ENCODE data around the gene KLF7.
A peak's percentile ranks its signal among the peaks of the same experiment; 100 is the strongest.

KLF7 gene

GRCh38 chr2:207054521-207054920 is 111.2 kb downstream of the KLF7 start:
- Mint-ChIP-seq H3K4me3 (no peak overlapping the region), H3K4me1 (ENCODE audit: low read depth) (peaks cover 23% of the 10 kb centered on the region), H3K9me3 (no peaks in the 10 kb centered on the region), H3K27me3 (peaks cover 2% of the 10 kb centered on the region), H3K27ac (no peak overlapping the region), H3K36me3 (ENCODE audit: low read depth) (no peaks in the 10 kb centered on the region)
- intact Hi-C loops (cut with micrococcal nuclease), result no loop called here

- Mint-ChIP-seq H3K4me1 (ENCODE audit: low read depth) (peaks cover 29% of the 10 kb centered on the region), H3K36me3 (ENCODE audit: low read depth) (no peaks in the 10 kb centered on the region), H3K27me3 (no peaks in the 10 kb centered on the region), H3K9me3 (no peaks in the 10 kb centered on the region), H3K27ac (peak overlapping the region; percentile 32), H3K4me3 (no peak overlapping the region)
- intact Hi-C loops (cut with micrococcal nuclease), result no loop called here
Observed at GRCh38 chr2:207051385-207051965, 114.3 kb downstream of the KLF7 start.

- intact Hi-C loops (cut with micrococcal nuclease), result no loop called here
- H3K9me3 Mint-ChIP-seq, result no peaks in the 10 kb centered on the region
Observed at GRCh38 chr2:207049122-207049521, 116.6 kb downstream of the KLF7 start.

GRCh38 chr2:207048416-207048815 is 117.3 kb downstream of the KLF7 start:
- no peaks in the 10 kb centered on the region for H3K36me3 Mint-ChIP-seq (ENCODE audit: low read depth)
- no peaks in the 10 kb centered on the region for H3K27me3 Mint-ChIP-seq
- H3K27ac Mint-ChIP-seq, result no peak overlapping the region
- no peak overlapping the region for H3K4me3 Mint-ChIP-seq
- intact Hi-C loops (cut with micrococcal nuclease), result no loop called here
- H3K9me3 Mint-ChIP-seq, result no peaks in the 10 kb centered on the region
- peaks cover 36% of the 10 kb centered on the region for H3K4me1 Mint-ChIP-seq (ENCODE audit: low read depth)

More at GRCh38 chr2:207049122-207049521, 116.6 kb downstream of the KLF7 start:
- Mint-ChIP-seq H3K36me3 (ENCODE audit: low read depth) (no peaks in the 10 kb centered on the region), H3K4me1 (ENCODE audit: low read depth) (peaks cover 36% of the 10 kb centered on the region), H3K27me3 (no peaks in the 10 kb centered on the region), H3K4me3 (no peak overlapping the region), H3K27ac (no peak overlapping the region)

GRCh38 chr2:207046724-207047123 is 119.0 kb downstream of the KLF7 start:
- no peaks in the 10 kb centered on the region for H3K27me3 Mint-ChIP-seq
- no peak overlapping the region for H3K4me3 Mint-ChIP-seq
- intact Hi-C loops (cut with micrococcal nuclease), result no loop called here
- H3K36me3 Mint-ChIP-seq (ENCODE audit: low read depth), result no peaks in the 10 kb centered on the region
- H3K9me3 Mint-ChIP-seq, result no peaks in the 10 kb centered on the region
- H3K4me1 Mint-ChIP-seq (ENCODE audit: low read depth), result peaks cover 22% of the 10 kb centered on the region
- H3K27ac Mint-ChIP-seq, result peak overlapping the region; percentile 43

- Mint-ChIP-seq H3K27ac (no peak overlapping the region), H3K9me3 (no peaks in the 10 kb centered on the region), H3K4me1 (ENCODE audit: low read depth) (peaks cover 16% of the 10 kb centered on the region), H3K27me3 (peaks cover 4% of the 10 kb centered on the region), H3K36me3 (ENCODE audit: low read depth) (no peaks in the 10 kb centered on the region), H3K4me3 (no peak overlapping the region)
- intact Hi-C loops (cut with micrococcal nuclease), result no loop called here
Observed at GRCh38 chr2:207045531-207045930, 120.2 kb downstream of the KLF7 start.

GRCh38 chr2:207044379-207045362 is 121.1 kb downstream of the KLF7 start:
- Mint-ChIP-seq H3K4me3 (no peak overlapping the region), H3K36me3 (ENCODE audit: low read depth) (no peaks in the 10 kb centered on the region), H3K27me3 (peaks cover 8% of the 10 kb centered on the region), H3K27ac (no peak overlapping the region), H3K4me1 (ENCODE audit: low read depth) (peaks cover 21% of the 10 kb centered on the region), H3K9me3 (no peaks in the 10 kb centered on the region)
- intact Hi-C loops (cut with micrococcal nuclease), result no loop called here

GRCh38 chr2:207042841-207043240 is 122.9 kb downstream of the KLF7 start:
- peaks cover 24% of the 10 kb centered on the region for H3K4me1 Mint-ChIP-seq (ENCODE audit: low read depth)
- intact Hi-C loops (cut with micrococcal nuclease), result no loop called here
- H3K36me3 Mint-ChIP-seq (ENCODE audit: low read depth), result no peaks in the 10 kb centered on the region
- H3K4me3 Mint-ChIP-seq, result no peak overlapping the region
- no peak overlapping the region for H3K27ac Mint-ChIP-seq
- H3K9me3 Mint-ChIP-seq, result no peaks in the 10 kb centered on the region
- peaks cover 12% of the 10 kb centered on the region for H3K27me3 Mint-ChIP-seq

GRCh38 chr2:207041786-207042554 is 123.8 kb downstream of the KLF7 start:
- H3K27me3 Mint-ChIP-seq, result peaks cover 16% of the 10 kb centered on the region
- peaks cover 30% of the 10 kb centered on the region for H3K4me1 Mint-ChIP-seq (ENCODE audit: low read depth)
- no peaks in the 10 kb centered on the region for H3K9me3 Mint-ChIP-seq
- no peak overlapping the region for H3K4me3 Mint-ChIP-seq
- H3K27ac Mint-ChIP-seq, result no peak overlapping the region
- H3K36me3 Mint-ChIP-seq (ENCODE audit: low read depth), result no peaks in the 10 kb centered on the region
- intact Hi-C loops (cut with micrococcal nuclease), result no loop called here

- Mint-ChIP-seq H3K4me1 (ENCODE audit: low read depth) (peaks cover 24% of the 10 kb centered on the region), H3K36me3 (ENCODE audit: low read depth) (no peaks in the 10 kb centered on the region), H3K27me3 (peaks cover 16% of the 10 kb centered on the region), H3K9me3 (no peaks in the 10 kb centered on the region), H3K27ac (no peak overlapping the region), H3K4me3 (no peak overlapping the region)
- intact Hi-C loops (cut with micrococcal nuclease), result no loop called here
Observed at GRCh38 chr2:207041279-207041678, 124.5 kb downstream of the KLF7 start.

GRCh38 chr2:207040696-207041095 is 125.1 kb downstream of the KLF7 start:
- Mint-ChIP-seq H3K27me3 (peaks cover 16% of the 10 kb centered on the region), H3K36me3 (ENCODE audit: low read depth) (no peaks in the 10 kb centered on the region), H3K4me1 (ENCODE audit: low read depth) (peaks cover 18% of the 10 kb centered on the region), H3K27ac (no peak overlapping the region), H3K9me3 (no peaks in the 10 kb centered on the region), H3K4me3 (no peak overlapping the region)
- intact Hi-C loops (cut with micrococcal nuclease), result no loop called here

GRCh38 chr2:207039225-207039624 is 126.5 kb downstream of the KLF7 start:
- Mint-ChIP-seq H3K36me3 (ENCODE audit: low read depth) (no peaks in the 10 kb centered on the region), H3K9me3 (no peaks in the 10 kb centered on the region), H3K4me1 (ENCODE audit: low read depth) (peaks cover 18% of the 10 kb centered on the region), H3K27me3 (peaks cover 16% of the 10 kb centered on the region), H3K4me3 (no peak overlapping the region), H3K27ac (no peak overlapping the region)
- intact Hi-C loops (cut with micrococcal nuclease), result no loop called here

GRCh38 chr2:207038299-207038698 is 127.4 kb downstream of the KLF7 start:
- H3K4me3 Mint-ChIP-seq, result no peak overlapping the region
- no peak overlapping the region for H3K27ac Mint-ChIP-seq
- H3K27me3 Mint-ChIP-seq, result peaks cover 16% of the 10 kb centered on the region
- intact Hi-C loops (cut with micrococcal nuclease), result no loop called here
- no peaks in the 10 kb centered on the region for H3K36me3 Mint-ChIP-seq (ENCODE audit: low read depth)
- H3K4me1 Mint-ChIP-seq (ENCODE audit: low read depth), result peaks cover 18% of the 10 kb centered on the region
- peaks cover 7% of the 10 kb centered on the region for H3K9me3 Mint-ChIP-seq

- Mint-ChIP-seq H3K4me3 (no peak overlapping the region), H3K4me1 (ENCODE audit: low read depth) (peaks cover 18% of the 10 kb centered on the region), H3K27ac (peak overlapping the region; percentile 53), H3K9me3 (peaks cover 11% of the 10 kb centered on the region), H3K27me3 (peaks cover 16% of the 10 kb centered on the region), H3K36me3 (ENCODE audit: low read depth) (no peaks in the 10 kb centered on the region)
- intact Hi-C loops (cut with micrococcal nuclease), result no loop called here
Observed at GRCh38 chr2:207037896-207038295, 127.9 kb downstream of the KLF7 start.
